PFSK-1 (cell line): Measurements from ENCODE around the gene KRT5.

Experiments used
- FOXP2 ChIP-seq: optimal IDR thresholded peaks from 2 replicates; pipeline ENCODE3; 2011; ENCODE audit warnings: borderline replicate concordance, control low read depth, inconsistent platforms; ENCODE audit not compliant: insufficient read depth; ENCODE audit errors: extremely low read length, extremely low read depth
- POLR2AphosphoS5 ChIP-seq: IDR thresholded peaks from 2 replicates; pipeline ENCODE4 v1.6.1; 2012; ENCODE audit warnings: low read depth, mild to moderate bottlenecking, control low read depth, low read length, moderate library complexity
- SIN3A ChIP-seq: IDR thresholded peaks from 2 replicates; pipeline ENCODE4 v1.6.1; 2012; ENCODE audit warnings: mild to moderate bottlenecking, low read length, moderate library complexity, borderline replicate concordance; ENCODE audit not compliant: insufficient read depth
- TAF1 ChIP-seq: IDR thresholded peaks from 2 replicates; pipeline ENCODE4 v1.6.1; 2012; ENCODE audit warnings: low read length, control low read depth, borderline replicate concordance; ENCODE audit not compliant: insufficient read depth
- TF ChIP-seq, protein P1 (sequence below), 2 experiments: IDR thresholded peaks; 2 replicates each; pipeline versions ENCODE4 v1.6.1 to v1.8.0; 2011 to 2012; ENCODE audit warnings: low read depth in 2 of 2, low read length in 2 of 2, control low read depth in 1 of 2, inconsistent platforms in 1 of 2, mild to moderate bottlenecking in 1 of 2, moderate library complexity in 1 of 2; ENCODE audit not compliant: insufficient read depth in 1 of 2

Gene KRT5

GRCh38 chr12:52515927-52516831, 4.0 kb downstream of the KRT5 start:
- TF ChIP-seq SIN3A (no peak), POLR2AphosphoS5 (no peak), FOXP2 (no peak), TAF1 (no peak)
- TF ChIP-seq, protein P1, sequence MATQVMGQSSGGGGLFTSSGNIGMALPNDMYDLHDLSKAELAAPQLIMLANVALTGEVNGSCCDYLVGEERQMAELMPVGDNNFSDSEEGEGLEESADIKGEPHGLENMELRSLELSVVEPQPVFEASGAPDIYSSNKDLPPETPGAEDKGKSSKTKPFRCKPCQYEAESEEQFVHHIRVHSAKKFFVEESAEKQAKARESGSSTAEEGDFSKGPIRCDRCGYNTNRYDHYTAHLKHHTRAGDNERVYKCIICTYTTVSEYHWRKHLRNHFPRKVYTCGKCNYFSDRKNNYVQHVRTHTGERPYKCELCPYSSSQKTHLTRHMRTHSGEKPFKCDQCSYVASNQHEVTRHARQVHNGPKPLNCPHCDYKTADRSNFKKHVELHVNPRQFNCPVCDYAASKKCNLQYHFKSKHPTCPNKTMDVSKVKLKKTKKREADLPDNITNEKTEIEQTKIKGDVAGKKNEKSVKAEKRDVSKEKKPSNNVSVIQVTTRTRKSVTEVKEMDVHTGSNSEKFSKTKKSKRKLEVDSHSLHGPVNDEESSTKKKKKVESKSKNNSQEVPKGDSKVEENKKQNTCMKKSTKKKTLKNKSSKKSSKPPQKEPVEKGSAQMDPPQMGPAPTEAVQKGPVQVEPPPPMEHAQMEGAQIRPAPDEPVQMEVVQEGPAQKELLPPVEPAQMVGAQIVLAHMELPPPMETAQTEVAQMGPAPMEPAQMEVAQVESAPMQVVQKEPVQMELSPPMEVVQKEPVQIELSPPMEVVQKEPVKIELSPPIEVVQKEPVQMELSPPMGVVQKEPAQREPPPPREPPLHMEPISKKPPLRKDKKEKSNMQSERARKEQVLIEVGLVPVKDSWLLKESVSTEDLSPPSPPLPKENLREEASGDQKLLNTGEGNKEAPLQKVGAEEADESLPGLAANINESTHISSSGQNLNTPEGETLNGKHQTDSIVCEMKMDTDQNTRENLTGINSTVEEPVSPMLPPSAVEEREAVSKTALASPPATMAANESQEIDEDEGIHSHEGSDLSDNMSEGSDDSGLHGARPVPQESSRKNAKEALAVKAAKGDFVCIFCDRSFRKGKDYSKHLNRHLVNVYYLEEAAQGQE (IDR thresholded peaks at IDR 0.05; ENCODE audit: insufficient read depth in 1 of 2, low read depth in 2 of 2, low read length in 2 of 2): no peak

DNA sequence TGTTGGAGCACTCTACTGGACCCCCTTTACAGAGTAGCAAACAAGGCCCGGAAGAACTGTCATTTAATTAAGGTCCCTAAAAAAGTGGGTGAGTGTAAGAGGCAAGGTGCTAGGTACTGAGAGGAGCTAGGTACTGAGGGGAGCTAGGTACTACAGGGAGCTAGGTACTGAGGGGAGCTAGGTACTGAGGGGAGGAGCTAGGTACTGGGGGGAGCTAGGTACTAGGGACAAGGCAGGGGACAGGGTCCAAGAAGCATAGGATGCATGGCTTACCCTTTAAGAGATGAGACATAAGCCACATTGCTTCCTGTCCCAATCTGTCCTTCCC, 4.9 kb downstream of the KRT5 start:
- TF ChIP-seq FOXP2: no peak
- TF ChIP-seq SIN3A: no peak
- TF ChIP-seq POLR2AphosphoS5: no peak
- no peak for TF ChIP-seq TAF1
- TF ChIP-seq, protein P1 (IDR thresholded peaks at IDR 0.05; ENCODE audit: insufficient read depth in 1 of 2, low read depth in 2 of 2, low read length in 2 of 2): no peak

- no peak for TF ChIP-seq POLR2AphosphoS5
- no peak for TF ChIP-seq FOXP2
- no peak for TF ChIP-seq SIN3A
- TF ChIP-seq, protein P1 (IDR thresholded peaks at IDR 0.05; ENCODE audit: insufficient read depth in 1 of 2, low read depth in 2 of 2, low read length in 2 of 2): no peak
- no peak for TF ChIP-seq TAF1
Observed at GRCh38 chr12:52514471-52515318, 5.5 kb downstream of the KRT5 start.

GRCh38 chr12:52513736-52514135, 6.5 kb downstream of the KRT5 start:
- no peak for TF ChIP-seq FOXP2
- TF ChIP-seq TAF1: no peak
- TF ChIP-seq SIN3A: no peak
- TF ChIP-seq POLR2AphosphoS5: no peak
- TF ChIP-seq, protein P1 (IDR thresholded peaks at IDR 0.05; ENCODE audit: insufficient read depth in 1 of 2, low read depth in 2 of 2, low read length in 2 of 2): no peak
